GM23248 (cell line): ENCODE results near the gene CEP164. TPM values are rescaled to one million over a fixed set of nuclear protein-coding genes. Genes with fewer than 3 reads are reported as not detected.

Experiments used
- DNase-seq: peaks from one replicate; pipeline ENCODE4 v3.0.0-alpha.2; 2015
- H2AFZ ChIP-seq: fragments of 200-600 bp; sonication (generic); 2 replicates; pipeline ENCODE4 v1.6.1; 2016; ENCODE audit warnings: antibody characterized with exemption
- H3F3A ChIP-seq: fragments of 200-600 bp; sonication (generic); 2 replicates; pipeline ENCODE4 v1.6.1; 2016; ENCODE audit warnings: mild to moderate bottlenecking, antibody characterized with exemption, mixed run types; ENCODE audit not compliant: insufficient read depth
- H3K27ac ChIP-seq: fragments of 200-600 bp; sonication (generic); 2 replicates; pipeline ENCODE4 v1.5.1; 2016; ENCODE audit warnings: mild to moderate bottlenecking
- H3K27me3 ChIP-seq: fragments of 200-600 bp; sonication (generic); replicated peaks from 2 replicates; pipeline ENCODE4 v1.6.1; 2016; ENCODE audit warnings: mild to moderate bottlenecking; ENCODE audit not compliant: insufficient read depth
- H3K36me3 ChIP-seq: fragments of 200-600 bp; sonication (generic); 2 replicates; pipeline ENCODE4 v1.6.1; 2016; ENCODE audit warnings: low read depth, mild to moderate bottlenecking
- H3K4me1 ChIP-seq: fragments of 200-600 bp; sonication (generic); 2 replicates; pipeline ENCODE4 v1.6.1; 2016; ENCODE audit warnings: mild to moderate bottlenecking; ENCODE audit not compliant: insufficient read depth
- H3K4me2 ChIP-seq: fragments of 200-600 bp; sonication (generic); one replicate; pipeline ENCODE4 v1.6.1; 2016; ENCODE audit warnings: mild to moderate bottlenecking; ENCODE audit not compliant: unreplicated experiment
- H3K4me3 ChIP-seq: fragments of 200-600 bp; sonication (generic); 2 replicates; pipeline ENCODE4 v1.5.1; 2016; ENCODE audit warnings: mild to moderate bottlenecking
- H3K79me2 ChIP-seq: fragments of 200-600 bp; sonication (generic); 2 replicates; pipeline ENCODE4 v1.6.1; 2016; ENCODE audit warnings: mild to moderate bottlenecking; ENCODE audit not compliant: insufficient read depth
- H3K9ac ChIP-seq: fragments of 200-600 bp; sonication (generic); 2 replicates; pipeline ENCODE4 v1.6.1; 2016; ENCODE audit warnings: mild to moderate bottlenecking
- H3K9me2 ChIP-seq: fragments of 200-600 bp; sonication (generic); 2 replicates; pipeline ENCODE4 v1.6.1; 2016; ENCODE audit warnings: mixed run types, mild to moderate bottlenecking, moderate library complexity; ENCODE audit not compliant: insufficient read depth
- H3K9me3 ChIP-seq: fragments of 200-600 bp; sonication (generic); one replicate; pipeline ENCODE4 v1.6.1; 2017; ENCODE audit warnings: low read depth
- H4K20me1 ChIP-seq: fragments of 200-600 bp; sonication (generic); 2 replicates; pipeline ENCODE4 v1.6.0; 2016; ENCODE audit not compliant: insufficient read depth
- EZH2 ChIP-seq: fragments of 200-600 bp; sonication (generic); IDR thresholded peaks from 2 replicates; pipeline ENCODE4 v1.6.1; 2018; ENCODE audit warnings: antibody characterized with exemption, mild to moderate bottlenecking; ENCODE audit not compliant: insufficient read depth, poor library complexity, severe bottlenecking
- EZH2phosphoT487 ChIP-seq: fragments of 200-600 bp; sonication (generic); IDR thresholded peaks from 2 replicates; pipeline ENCODE4 v1.6.1; 2018; ENCODE audit warnings: antibody characterized with exemption, moderate library complexity, mild to moderate bottlenecking, low read depth; ENCODE audit not compliant: insufficient read depth
- WGBS, 2 experiments: methylation state at CpG; one replicate each; pipeline ENCODE4 v1.1.6; 2015 to 2017; ENCODE audit warnings: low lambda C conversion rate in 2 of 2, low coverage in 1 of 2; ENCODE audit errors: missing lambda C conversion rate in 2 of 2; 5-methylcytosine and 5-hydroxymethylcytosine counted together
- in situ Hi-C: fragments of 300-500 bp; cut with MboI; formaldehyde crosslinking; loops from 2 replicates; pipeline ENCODE4 v1.15.0; 2020
- polyA plus RNA-seq: library from polyadenylated mRNA; unstranded; fragments of >200 nt; fragmentation: Nextera tagmentation; extraction: Ambion mirVana; gene quantifications from 2 replicates; pipeline ENCODE4 v1.2.1, GENCODE V29; 2016
- total RNA-seq: library from RNA; depleted of rRNA; stranded (reverse); fragments of >200 nt; shearing (Covaris generic); gene quantifications from 2 replicates; pipeline ENCODE4 v1.2.3, GENCODE V29; 2014

Gene CEP164
- total and polyA plus RNA-seq, 2 experiments from 2014 or later, result 20.3 to 30.9 TPM

DNA sequence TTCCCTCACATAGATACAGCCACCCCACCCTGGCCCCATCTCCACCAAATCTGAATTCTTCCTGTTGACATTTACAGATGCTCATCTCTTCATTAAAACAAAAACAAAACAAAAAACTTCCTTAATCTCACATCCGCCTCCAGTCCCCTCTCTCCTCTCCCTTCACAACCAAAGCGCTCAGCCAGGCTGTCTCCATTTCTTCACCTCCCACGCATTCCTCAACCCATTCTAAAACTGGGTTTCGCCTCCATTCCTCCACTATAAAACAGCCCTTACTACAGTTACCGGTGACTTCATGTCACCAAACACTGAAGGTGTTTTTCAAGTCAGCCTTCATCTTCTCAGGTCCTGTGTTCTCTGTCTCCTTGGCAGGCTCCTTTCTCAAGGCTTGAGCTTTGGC is 26.9 kb upstream of the CEP164 start:
- Histone ChIP-seq H3K79me2 (0 out of 2 replicates have a peak, but pooled peaks cover 3% of the 10 kb centered on the region), H2AFZ (peak overlapping the region; percentile 35; the same call in 1 of the 2 replicates), H3K4me2 (peak overlapping the region; percentile 59), H3K27me3 (no peaks in the 10 kb centered on the region), H4K20me1 (no peaks in the 10 kb centered on the region), H3K9ac (peak overlapping the region; percentile 35; the same call in 1 of the 2 replicates), H3K36me3 (no peaks in the 10 kb centered on the region), H3K9me3 (no peaks in the 10 kb centered on the region), H3K9me2 (no peaks in the 10 kb centered on the region), H3K4me1 (peaks cover 12% of the 10 kb centered on the region), H3F3A (no peaks in the 10 kb centered on the region), H3K4me3 (peak overlapping the region; percentile 29; the same call in 1 of the 2 replicates), H3K27ac (0 out of 2 replicates have a peak overlapping the region, but pooled peaks have one; percentile 4)
- peak; percentile 58 for DNase-seq
- TF ChIP-seq EZH2 (no peak), EZH2phosphoT487 (no peak)
- in situ Hi-C loops, result no loop called here
- 58% methylated on average over 5 of the region's 5 CpGs for WGBS, 2 experiments

DNA sequence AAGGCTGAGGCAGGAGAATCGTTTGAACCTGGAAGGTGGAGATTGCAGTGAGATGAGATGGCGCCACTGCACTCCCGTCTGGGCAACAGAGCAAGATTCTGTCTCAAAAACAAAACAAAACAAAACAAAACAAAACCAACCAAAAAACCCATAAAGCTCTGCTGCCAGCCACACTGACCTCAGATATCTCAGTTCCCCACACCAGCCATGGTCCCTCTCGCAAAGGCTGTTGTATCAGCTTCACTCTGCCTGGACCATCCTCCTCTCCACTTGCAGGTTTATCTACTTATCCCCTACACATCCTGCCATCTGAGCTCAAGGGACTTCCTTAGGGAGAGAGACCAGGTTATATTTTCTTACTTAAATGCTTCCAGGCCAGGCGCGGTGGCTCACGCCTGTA is 25.4 kb upstream of the CEP164 start:
- 0 out of 2 replicates have a peak, but pooled peaks cover 3% of the 10 kb centered on the region for H3K79me2 ChIP-seq
- no peaks in the 10 kb centered on the region for H3F3A ChIP-seq
- no peak overlapping the region for H3K9ac ChIP-seq
- H3K4me2 ChIP-seq, result no peak overlapping the region
- H3K27me3 ChIP-seq, result no peaks in the 10 kb centered on the region
- no peaks in the 10 kb centered on the region for H3K36me3 ChIP-seq
- 85 to 100% methylated on average over 6 to 7 of the region's 7 CpGs for WGBS, 2 experiments
- in situ Hi-C loops, result no loop called here
- no peaks in the 10 kb centered on the region for H3K9me3 ChIP-seq
- TF ChIP-seq EZH2, result no peak
- no peak for TF ChIP-seq EZH2phosphoT487
- H3K4me1 ChIP-seq, result peaks cover 12% of the 10 kb centered on the region
- H4K20me1 ChIP-seq, result no peaks in the 10 kb centered on the region
- H3K27ac ChIP-seq, result no peak overlapping the region
- no peak for DNase-seq
- no peak overlapping the region for H2AFZ ChIP-seq
- no peaks in the 10 kb centered on the region for H3K9me2 ChIP-seq
- no peak overlapping the region for H3K4me3 ChIP-seq

- Histone ChIP-seq H3K9ac (no peak overlapping the region), H3K27ac (no peak overlapping the region), H3F3A (no peaks in the 10 kb centered on the region), H3K36me3 (no peaks in the 10 kb centered on the region), H3K79me2 (0 out of 2 replicates have a peak, but pooled peaks cover 3% of the 10 kb centered on the region), H3K4me3 (no peak overlapping the region), H3K4me1 (peaks cover 12% of the 10 kb centered on the region), H4K20me1 (no peaks in the 10 kb centered on the region), H3K9me2 (no peaks in the 10 kb centered on the region), H3K4me2 (no peak overlapping the region), H2AFZ (no peak overlapping the region), H3K9me3 (no peaks in the 10 kb centered on the region), H3K27me3 (no peaks in the 10 kb centered on the region)
- DNase-seq, result no peak
- 67 to 69% methylated on average over 4 of the region's 4 CpGs for WGBS, 2 experiments
- TF ChIP-seq EZH2 (no peak), EZH2phosphoT487 (no peak)
- in situ Hi-C loops, result no loop called here
These were observed 24.6 kb upstream of the CEP164 start for GRCh38 chr11:117303101-117303500.

DNA sequence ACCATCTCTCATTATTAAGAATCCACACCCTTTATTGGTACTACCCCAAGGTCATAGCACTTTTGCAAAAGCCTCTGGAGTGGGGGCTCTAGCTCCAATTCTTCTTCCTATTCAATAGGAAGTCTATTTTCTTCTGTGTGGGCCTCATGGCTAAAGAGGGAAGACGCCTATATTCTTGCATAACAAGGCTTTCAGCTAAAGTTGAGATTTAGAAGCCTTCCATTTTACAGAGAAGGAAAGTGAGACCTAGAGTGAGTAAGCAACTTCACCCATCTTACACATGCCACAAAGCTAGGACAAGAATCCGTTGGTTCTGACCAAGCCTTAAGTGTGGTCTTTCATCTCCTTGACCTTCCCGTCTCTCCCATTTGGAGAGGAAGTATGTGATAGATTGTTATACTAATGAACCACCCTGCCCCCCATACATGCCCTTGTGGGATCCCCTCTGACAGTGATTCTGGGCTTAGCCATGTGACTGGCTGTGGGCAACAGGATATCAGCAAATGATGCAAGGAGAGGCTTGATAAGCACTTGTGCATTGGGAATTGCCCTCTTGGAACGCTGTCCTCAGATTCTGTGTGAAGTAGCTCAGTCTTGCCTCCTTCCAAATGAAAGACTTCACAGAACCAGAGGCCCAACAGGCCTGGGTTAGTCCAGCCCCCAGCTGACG is 23.9 kb upstream of the CEP164 start:
- H3K9me3 ChIP-seq, result no peaks in the 10 kb centered on the region
- 0 out of 2 replicates have a peak, but pooled peaks cover 3% of the 10 kb centered on the region for H3K79me2 ChIP-seq
- no peak overlapping the region for H3K4me3 ChIP-seq
- H3K36me3 ChIP-seq, result no peaks in the 10 kb centered on the region
- no peaks in the 10 kb centered on the region for H4K20me1 ChIP-seq
- no peaks in the 10 kb centered on the region for H3K9me2 ChIP-seq
- in situ Hi-C loops, result no loop called here
- peaks cover 12% of the 10 kb centered on the region for H3K4me1 ChIP-seq
- no peak for TF ChIP-seq EZH2
- TF ChIP-seq EZH2phosphoT487, result no peak
- no peak overlapping the region for H3K4me2 ChIP-seq
- no peak for DNase-seq
- no peak overlapping the region for H2AFZ ChIP-seq
- H3F3A ChIP-seq, result no peaks in the 10 kb centered on the region
- H3K9ac ChIP-seq, result no peak overlapping the region
- H3K27ac ChIP-seq, result no peak overlapping the region
- 96 to 97% methylated on average over 5 of the region's 5 CpGs for WGBS, 2 experiments
- H3K27me3 ChIP-seq, result no peaks in the 10 kb centered on the region
